Measurements from ENCODE around the gene CLASP1.

CLASP1 gene

DNA sequence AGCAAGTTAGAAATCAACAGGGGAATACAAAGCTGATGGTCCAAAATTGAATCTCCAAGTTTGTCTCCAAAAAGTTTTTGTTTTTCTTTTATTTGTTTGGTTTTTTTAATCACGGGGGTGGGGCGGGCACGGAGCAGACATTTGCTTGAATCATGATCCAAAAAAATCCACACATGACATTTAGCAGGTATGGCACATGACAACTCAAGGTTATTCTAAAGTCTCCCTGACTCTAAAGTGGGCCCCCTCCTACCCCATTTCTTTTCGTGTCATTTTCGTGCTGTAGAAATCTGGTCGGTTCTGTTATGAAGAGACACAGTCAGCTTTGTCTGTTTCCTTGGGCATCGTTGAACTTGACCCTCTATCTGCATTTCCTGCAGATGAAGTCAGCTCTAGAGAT, 104.0 kb downstream of the CLASP1 start:
- TF ChIP-seq CTCF (IDR thresholded peaks at IDR 0.05; ENCODE audit: control insufficient read depth, extremely low read depth, insufficient read depth), result no peak
- no peak overlapping the region for H3K4me3 ChIP-seq (ENCODE audit: low read depth, low read length)
- no peak for DNase-seq (ENCODE audit: low read depth)

- no peak for TF ChIP-seq CTCF (IDR thresholded peaks at IDR 0.05; ENCODE audit: control insufficient read depth, extremely low read depth, insufficient read depth)
- DNase-seq (ENCODE audit: low read depth), result no peak
- H3K4me3 ChIP-seq (ENCODE audit: low read depth, low read length), result no peak overlapping the region
Measured at GRCh38 chr2:121541495-121541894, 107.8 kb downstream of the CLASP1 start.

GRCh38 chr2:121539750-121540469, 109.4 kb downstream of the CLASP1 start:
- H3K4me3 ChIP-seq (ENCODE audit: low read depth, low read length), result no peak overlapping the region
- no peak for DNase-seq (ENCODE audit: low read depth)
- TF ChIP-seq CTCF (IDR thresholded peaks at IDR 0.05; ENCODE audit: control insufficient read depth, extremely low read depth, insufficient read depth), result no peak

DNA sequence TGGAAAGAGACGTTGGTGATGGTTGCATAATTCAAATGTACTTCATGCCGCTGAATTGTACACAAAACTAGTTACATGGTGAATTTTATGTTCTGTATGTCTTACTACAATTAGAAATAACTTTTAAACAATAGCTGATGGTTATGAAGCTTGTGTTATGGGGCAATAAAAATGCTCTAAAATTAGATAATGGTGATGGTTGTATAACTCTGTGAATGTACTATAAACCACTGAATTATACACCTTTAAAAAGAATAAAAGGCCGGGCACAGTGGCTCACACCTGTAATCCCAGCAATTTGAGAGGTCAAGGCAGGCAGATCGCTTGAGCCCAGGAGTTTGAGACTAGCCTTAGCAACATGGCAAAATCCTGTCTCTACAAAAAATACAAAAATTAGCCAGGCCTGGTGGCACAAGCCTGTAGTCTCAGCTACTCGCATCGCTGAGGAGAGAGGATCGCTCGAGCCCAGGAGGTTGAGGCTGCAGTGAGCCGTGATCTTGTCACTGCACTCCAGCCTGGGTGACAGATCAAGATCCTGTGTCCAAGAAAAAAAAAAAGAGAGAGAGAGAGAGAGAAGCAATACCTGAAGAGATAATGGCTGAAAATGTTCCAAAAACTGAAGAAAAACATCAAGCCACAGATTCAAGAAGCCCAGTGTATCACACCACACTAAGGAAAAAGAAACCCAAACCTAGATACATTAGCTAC, 112.3 kb downstream of the CLASP1 start:
- DNase-seq (ENCODE audit: low read depth), result no peak
- no peak for TF ChIP-seq CTCF (IDR thresholded peaks at IDR 0.05; ENCODE audit: control insufficient read depth, extremely low read depth, insufficient read depth)
- H3K4me3 ChIP-seq (ENCODE audit: low read depth, low read length), result no peak overlapping the region

DNA sequence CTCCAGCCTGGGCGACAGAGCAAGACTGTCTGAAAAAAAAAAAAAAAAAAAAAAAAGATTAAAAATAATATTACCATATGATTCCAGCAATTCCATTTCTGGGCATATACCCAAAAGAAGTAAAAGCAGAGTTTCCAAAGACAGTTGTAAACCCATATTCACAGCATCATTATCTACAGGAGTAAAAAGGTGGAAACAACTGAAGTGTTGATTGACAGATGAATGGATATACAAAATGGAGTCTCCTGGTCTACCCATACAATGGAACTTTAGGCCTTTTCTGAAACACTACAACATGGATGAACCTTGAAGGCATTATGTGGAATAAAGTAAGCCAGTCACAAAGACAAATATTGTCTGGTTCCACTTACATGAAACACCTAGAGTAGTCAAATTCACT, 112.9 kb downstream of the CLASP1 start:
- no peak overlapping the region for H3K4me3 ChIP-seq (ENCODE audit: low read depth, low read length)
- TF ChIP-seq CTCF (IDR thresholded peaks at IDR 0.05; ENCODE audit: control insufficient read depth, extremely low read depth, insufficient read depth), result no peak
- DNase-seq (ENCODE audit: low read depth), result no peak

- TF ChIP-seq CTCF (IDR thresholded peaks at IDR 0.05; ENCODE audit: control insufficient read depth, extremely low read depth, insufficient read depth), result no peak
- no peak for DNase-seq (ENCODE audit: low read depth)
- H3K4me3 ChIP-seq (ENCODE audit: low read depth, low read length), result no peak overlapping the region
Measured at GRCh38 chr2:121534007-121534406, 115.3 kb downstream of the CLASP1 start.

Data from LNCaP clone FGC (cell line).